Medulla oblongata (tissue), 1 donor: Measurements from ENCODE around the gene FEN1.

Experiments used
- DNase-seq: peaks from one replicate; pipeline ENCODE4 v3.0.0-alpha.2; 2015; ENCODE audit errors: extremely low spot score

Gene FEN1

DNA sequence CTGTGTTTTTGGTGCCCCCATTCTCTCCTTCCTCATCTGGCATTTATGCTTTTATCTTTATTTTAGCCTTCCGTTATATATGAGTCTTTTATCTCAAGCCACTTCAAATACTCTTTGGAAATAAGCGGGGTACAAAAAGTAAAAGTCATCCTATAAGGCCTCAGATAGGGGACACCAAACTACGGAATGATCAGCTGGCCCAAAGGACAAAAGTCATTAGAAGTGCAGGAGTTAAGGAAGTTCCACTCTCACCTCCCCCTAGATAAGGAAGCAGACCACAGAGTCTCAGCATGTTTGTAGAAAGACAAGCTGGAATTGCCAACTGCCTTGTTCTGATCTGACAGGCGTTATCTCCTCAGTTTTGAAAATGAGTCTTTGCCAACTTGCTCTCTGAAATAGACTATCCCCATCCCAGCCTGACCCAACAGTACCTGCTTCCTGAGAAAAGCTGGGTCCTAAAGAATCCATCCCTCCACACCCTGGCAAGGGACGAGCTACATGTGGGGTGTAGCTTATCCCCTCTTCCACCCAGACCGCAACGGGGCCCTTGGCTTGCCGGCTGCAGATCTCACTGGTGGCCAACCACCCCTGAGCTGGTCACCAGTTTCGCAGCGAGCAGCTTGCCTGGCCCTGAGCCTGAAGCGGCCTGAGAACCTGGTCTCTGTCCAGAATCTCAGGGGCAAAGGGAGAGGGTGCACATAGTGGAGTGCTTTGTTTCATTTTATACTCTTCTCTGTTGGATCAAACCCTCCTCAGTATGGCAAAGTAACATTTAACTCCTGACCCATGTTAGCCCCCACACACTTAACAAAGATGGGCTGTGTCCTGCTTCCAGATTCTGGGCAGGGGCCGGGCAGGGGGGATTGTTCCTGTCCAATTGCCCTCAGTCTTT lies 49.2 kb downstream of the FEN1 start:
- peak; percentile 68 for DNase-seq

GRCh38 chr11:61842528-61842820 lies 49.8 kb downstream of the FEN1 start:
- no peak for DNase-seq

DNA sequence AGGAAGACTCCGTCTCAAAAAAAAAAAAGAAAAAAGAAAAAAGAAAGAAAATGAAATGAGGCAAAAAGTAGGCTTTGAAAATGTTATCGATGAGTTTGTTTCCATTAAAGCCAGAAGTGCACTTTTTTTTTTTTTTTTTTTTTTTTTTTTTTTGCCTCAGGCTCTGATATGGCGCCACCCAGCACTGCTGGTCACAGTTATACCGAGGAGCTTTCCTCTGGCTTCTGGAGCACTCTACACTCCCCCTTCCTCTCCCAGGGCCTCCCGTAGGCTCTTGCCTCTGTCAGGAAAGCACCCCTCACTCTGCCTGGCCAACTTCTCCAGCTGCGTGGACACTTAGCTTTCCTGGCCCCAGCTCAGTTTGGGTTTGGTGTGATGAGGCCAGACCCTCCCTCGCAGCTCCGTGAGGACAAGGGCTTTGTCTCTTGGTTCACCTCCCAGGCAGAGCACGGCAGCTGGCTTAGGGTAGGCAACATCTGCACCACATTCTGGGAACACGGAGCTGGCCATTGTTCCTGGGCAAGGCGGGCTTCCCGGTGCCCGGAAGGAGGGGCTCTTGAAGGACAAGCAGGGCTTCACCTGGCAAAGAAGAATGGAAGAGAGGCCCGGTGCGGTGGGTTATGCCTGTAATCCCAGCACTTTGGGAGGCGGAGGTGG lies 52.3 kb downstream of the FEN1 start:
- no peak for DNase-seq

DNA sequence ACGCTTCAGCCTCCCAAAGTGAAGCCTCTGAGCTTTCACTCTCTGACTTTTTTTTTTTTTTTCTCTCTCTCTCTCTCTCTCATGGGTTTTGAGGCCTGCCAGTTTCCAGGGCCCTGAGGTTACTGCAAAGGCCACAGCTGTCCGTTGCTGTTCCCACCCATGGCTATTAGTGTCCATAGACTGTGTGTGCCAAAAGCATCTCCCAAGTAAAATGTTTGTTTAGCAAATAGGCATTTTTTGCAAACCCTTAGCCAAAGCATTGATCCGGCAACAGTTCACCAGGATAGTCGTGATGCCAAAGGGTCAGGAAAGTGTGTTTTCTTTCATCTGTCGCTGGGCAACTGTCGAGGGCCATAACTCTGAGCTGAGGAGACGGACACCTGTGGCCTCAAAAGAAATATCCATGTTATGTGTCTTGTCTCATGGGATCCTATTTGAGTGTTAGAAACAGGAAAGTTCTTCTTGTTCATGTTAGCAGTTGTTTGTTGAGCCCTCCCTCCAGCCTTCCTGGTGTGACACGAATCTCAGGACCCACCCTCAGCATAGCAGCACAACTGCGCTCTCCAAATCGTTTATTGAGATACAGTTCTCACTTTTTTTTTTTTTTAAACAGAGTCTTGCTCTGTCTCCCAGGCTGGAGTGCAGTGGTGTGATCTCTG lies 53.8 kb downstream of the FEN1 start:
- DNase-seq = no peak
